SIG-M5 treated with dmso at 0.1 percent for 504 hours (cell line): ENCODE data around the gene RRH.

Experiments used
- DNase-seq: peaks from one replicate; lab custom pipeline; 2025; ENCODE audit not compliant: unreplicated experiment; lab: John Stamatoyannopoulos, UW

RRH gene

GRCh38 chr4:109886303-109886702 lies 58.5 kb downstream of the RRH start:
- no peak for DNase-seq

GRCh38 chr4:109887071-109887470 lies 59.3 kb downstream of the RRH start:
- no peak for DNase-seq

- no peak for DNase-seq
Observed at GRCh38 chr4:109890076-109890475, 62.3 kb downstream of the RRH start.
